Measurements from ENCODE around the gene RAB7A. TPM values are rescaled to one million over a fixed set of nuclear protein-coding genes. Genes with fewer than 3 reads are reported as not detected.

The RAB7A gene
- total and polyA plus RNA-seq, 2 of the 13 experiments (the other 11 are each of a cell fraction or from before 2014, with no cell fraction given) = 26.5 to 182 TPM

GRCh38 chr3:128680603-128681368 is 45.2 kb upstream of the RAB7A start:
- CTCF ChIA-PET (ENCODE audit: low intra/inter-chr PET ratio, low total read pairs) = interaction anchor here (1.6 kb wide), 1 partner anchor 114 kb away, joined by 9 read pairs; no protein-coding TSS in a partner anchor
- no peaks in the 10 kb centered on the region for H3K36me3 ChIP-seq (replicated peaks in 1 of 2; ENCODE audit: control insufficient read depth in 1 of 2, insufficient read depth in 2 of 2, low read length in 2 of 2)
- peaks cover 19% of the 10 kb centered on the region for H3K4me1 ChIP-seq (ENCODE audit: insufficient read depth, low read length)
- H2AFZ ChIP-seq (ENCODE audit: low read length) = peak overlapping the region; percentile 89
- H3K4me3 ChIP-seq (replicated peaks in 1 of 3; ENCODE audit: insufficient read depth in 1 of 3, low read depth in 2 of 3, low read length in 3 of 3) = peak overlapping the region; percentile 67 to 88 (median 69)
- H3K27ac ChIP-seq (ENCODE audit: extremely low read length, insufficient read depth, low read length) = peak overlapping the region; percentile 93
- TSS peak; percentile 85 for BruUV-seq (replicated peaks)
- FAIRE-seq = peak; percentile 82
- H3K9me3 ChIP-seq (ENCODE audit: low read length) = no peaks in the 10 kb centered on the region
- peak overlapping the region; percentile 90 for H3K9ac ChIP-seq (ENCODE audit: insufficient read depth, low read depth, low read length)
- POLR2A ChIA-PET = interaction anchor here (0.6 to 2.6 kb wide), 29 partner anchors 9 to 439 kb away, joined by 3 to 25 read pairs (median 4); partner anchors contain the start of genes ACAD9, RAB7A and RPN1
- peak; percentile 95 for DNase-seq (ENCODE audit: low spot score)
- no peaks in the 10 kb centered on the region for H4K20me1 ChIP-seq (ENCODE audit: insufficient read depth, low read length)
- intact Hi-C loops (cut with micrococcal nuclease; ENCODE audit: unreplicated experiment) = loop anchor here (1.0 to 5.0 kb wide), 4 partner anchors 30 to 272 kb away; partner anchors contain the start of genes RAB7A and RPN1
- no peaks in the 10 kb centered on the region for H3K79me2 ChIP-seq (ENCODE audit: insufficient read depth, low read length)
- peak; percentile 98 for ATAC-seq
- no peaks in the 10 kb centered on the region for H3K27me3 ChIP-seq (ENCODE audit: control insufficient read depth in 1 of 2, insufficient read depth in 2 of 2, low read length in 2 of 2)
- WGBS (ENCODE audit: low lambda C conversion rate) = 0% methylated on average over 1 of the region's 67 CpGs
- H3K4me2 ChIP-seq (ENCODE audit: low read depth, low read length) = peak overlapping the region; percentile 90
- in situ Hi-C loops (cut with HindIII; ENCODE audit: extremely low pct_ligation_motif_present, low pct_unique_long_range_greater_than_20kb) = no loop called here
- no peak; the same call in 1 of the 2 replicates for TF ChIP-seq ZNF83 (CRISPR knock-in tag; IDR thresholded peaks at IDR 0.05; ENCODE audit: borderline replicate concordance)
- peak; percentile 76; the same call in 1 of the 2 replicates for TF ChIP-seq EEA1 (CRISPR knock-in tag; IDR thresholded peaks at IDR 0.05; ENCODE audit: borderline replicate concordance)
- peak; percentile 49; the same call in 1 of the 2 replicates for TF ChIP-seq ZNF101 (CRISPR knock-in tag; IDR thresholded peaks at IDR 0.05; ENCODE audit: borderline replicate concordance, low read depth)
- TF ChIP-seq ATAD3A (CRISPR knock-in tag; IDR thresholded peaks at IDR 0.05) = no peak; the same call in 1 of the 2 replicates
- peak; percentile 38; the same call in 1 of the 2 replicates for TF ChIP-seq ZBTB10 (CRISPR knock-in tag; IDR thresholded peaks at IDR 0.05; ENCODE audit: borderline replicate concordance)
- TF ChIP-seq SRSF9 (IDR thresholded peaks at IDR 0.05; ENCODE audit: borderline replicate concordance, insufficient read depth, low read depth, low read length, poor library complexity, severe bottlenecking) = no peak
- 0 out of 2 replicates have a peak, but pooled peaks have one; percentile 28 for TF ChIP-seq TP53 (CRISPR knock-in tag; conservative IDR thresholded peaks at IDR 0.05)
- TF ChIP-seq MED13 (CRISPR knock-in tag; IDR thresholded peaks at IDR 0.05) = 0 out of 2 replicates have a peak, but pooled peaks have one; percentile 34
- TF ChIP-seq MEIS2 (CRISPR knock-in tag; IDR thresholded peaks at IDR 0.05) = peak; percentile 68; the same call in 1 of the 2 replicates
- TF ChIP-seq SKI (IDR thresholded peaks at IDR 0.05; ENCODE audit: partially characterized antibody) = peak; percentile 71
- 0 out of 2 replicates have a peak, but pooled peaks have one; percentile 28 for TF ChIP-seq MYNN (CRISPR knock-in tag; IDR thresholded peaks at IDR 0.05; ENCODE audit: low read depth)
- no peak for TF ChIP-seq HOXA7 (CRISPR knock-in tag; IDR thresholded peaks at IDR 0.05)
- TF ChIP-seq ZNF737 (CRISPR knock-in tag; IDR thresholded peaks at IDR 0.05; ENCODE audit: borderline replicate concordance) = no peak
- TF ChIP-seq ZNF124 (CRISPR knock-in tag; IDR thresholded peaks at IDR 0.05) = peak; percentile 22; the same call in 1 of the 2 replicates
- TF ChIP-seq ARID2 (CRISPR knock-in tag; IDR thresholded peaks at IDR 0.05; ENCODE audit: borderline replicate concordance) = 0 out of 2 replicates have a peak, but pooled peaks have one; percentile 42
- peak; percentile 53 for TF ChIP-seq SP2 (CRISPR knock-in tag; IDR thresholded peaks at IDR 0.05)
- TF ChIP-seq FOXP4 (CRISPR knock-in tag; IDR thresholded peaks at IDR 0.05) = no peak
- TF ChIP-seq GABPB1 (CRISPR knock-in tag; IDR thresholded peaks at IDR 0.05) = peak; percentile 93
- peak; percentile 85 for TF ChIP-seq NCOA1 (CRISPR knock-in tag; IDR thresholded peaks at IDR 0.05)
